K562 (cell line): ENCODE data around the gene UCKL1. TPM values are rescaled to one million over a fixed set of nuclear protein-coding genes. Genes with fewer than 3 reads are reported as not detected.

ENCODE experiments used
- ATAC-seq: fragments of 200-7000 bp; cut with Tn5 transposase; 3 replicates; pipeline ENCODE4 v1.9.1; 2020; ENCODE audit warnings: moderate library complexity
- BruUV-seq: library from RNA; stranded (reverse); fragments of 400-500 nt; replicated peaks from 2 replicates; lab custom pipeline; 2021; lab: Mats Ljungman, UMichigan
- CTCF ChIA-PET: fragments of 300-600 bp; formaldehyde crosslinking; extraction: SDS; loops from one replicate; lab custom pipeline; 2021; ENCODE audit warnings: low intra/inter-chr PET ratio; lab: Yijun Ruan, JAX
- POLR2A ChIA-PET: fragments of 300-600, 350-650 bp; sonication (Branson Sonifier 250); formaldehyde crosslinking; extraction: SDS; loops from one replicate; lab custom pipeline; 2021; ENCODE audit warnings: antibody characterized with exemption, inconsistent platforms; lab: Yijun Ruan, JAX
- DNase-seq, 4 experiments: peaks; one replicate each; pipeline versions ENCODE4 v3.0.0 to v3.0.0-alpha.2; 2011 to 2018; ENCODE audit warnings: low spot score in 3 of 4, mixed read lengths in 3 of 4; ENCODE audit errors: extremely low read depth in 1 of 4
- FAIRE-seq: peaks from 2 replicates; lab custom pipeline; 2011; peaks lifted over from hg19 to GRCh38; lab: Jason Lieb, UNC
- H2AFZ ChIP-seq: 2 replicates; pipeline ENCODE4 v1.6.0; 2011; ENCODE audit warnings: low read depth, low read length, control low read depth, inconsistent platforms
- H3K27ac ChIP-seq: fragments of 200-600 bp; 3 replicates; pipeline ENCODE4 v1.8.0; 2011; ENCODE audit warnings: low read depth, mild to moderate bottlenecking, control low read depth, inconsistent platforms, low read length, moderate library complexity, mixed read lengths; ENCODE audit errors: extremely low read depth
- H3K27me3 ChIP-seq, 2 experiments: fragments of 300-600 bp in 1 of 2; 2 replicates in 1 of 2; 3 replicates in 1 of 2; pipeline versions ENCODE4 v1.6.0 to v1.8.0; 2011; ENCODE audit warnings: inconsistent platforms in 2 of 2, low read length in 2 of 2, mild to moderate bottlenecking in 1 of 2, mixed read lengths in 1 of 2, moderate library complexity in 1 of 2; ENCODE audit not compliant: control insufficient read depth in 2 of 2, insufficient read depth in 2 of 2
- H3K36me3 ChIP-seq: fragments of 300-600 bp; 3 replicates; pipeline ENCODE4 v1.8.0; 2011; ENCODE audit warnings: mild to moderate bottlenecking, low read length, inconsistent platforms; ENCODE audit not compliant: control insufficient read depth, insufficient read depth
- H3K4me1 ChIP-seq, 2 experiments: fragments of 200-600 bp in 1 of 2; replicated peaks in 1 of 2; 2 replicates in 1 of 2; 3 replicates in 1 of 2; pipeline versions ENCODE4 v1.5.1 to v1.8.0; 2011; ENCODE audit warnings: inconsistent platforms in 2 of 2, low read length in 2 of 2, mild to moderate bottlenecking in 1 of 2, mixed read lengths in 1 of 2, moderate library complexity in 1 of 2; ENCODE audit not compliant: control insufficient read depth in 2 of 2, insufficient read depth in 2 of 2
- H3K4me2 ChIP-seq: 2 replicates; pipeline ENCODE4 v1.6.1; 2011; ENCODE audit warnings: low read length, control low read depth, inconsistent platforms, mixed read lengths; ENCODE audit not compliant: insufficient read depth
- H3K4me3 ChIP-seq: fragments of 200-600 bp; sonication (generic), shearing (Covaris generic); 2 replicates; pipeline ENCODE4 v1.5.1; 2016; ENCODE audit warnings: control low read depth, inconsistent platforms
- H3K79me2 ChIP-seq: fragments of 200-600 bp; 3 replicates; pipeline ENCODE4 v1.8.0; 2011; ENCODE audit warnings: low read length, inconsistent platforms; ENCODE audit not compliant: control insufficient read depth, insufficient read depth
- H3K9ac ChIP-seq, 2 experiments: 2 replicates each; pipeline versions ENCODE4 v1.6.0 to v1.6.1; 2011; ENCODE audit warnings: low read depth in 2 of 2, low read length in 2 of 2, control low read depth in 1 of 2, inconsistent platforms in 1 of 2, mild to moderate bottlenecking in 1 of 2, mixed read lengths in 1 of 2; ENCODE audit not compliant: insufficient read depth in 1 of 2
- H3K9me1 ChIP-seq: one replicate; pipeline ENCODE4 v1.6.0; 2011; ENCODE audit warnings: inconsistent platforms, mild to moderate bottlenecking, low read length, moderate library complexity; ENCODE audit not compliant: control insufficient read depth, insufficient read depth
- H3K9me3 ChIP-seq: replicated peaks from 2 replicates; pipeline ENCODE4 v1.5.1; 2011; ENCODE audit warnings: low read depth, low read length, inconsistent platforms; ENCODE audit not compliant: control insufficient read depth, insufficient read depth
- H4K20me1 ChIP-seq: replicated peaks from 2 replicates; pipeline ENCODE4 v1.6.1; 2011; ENCODE audit warnings: low read length, inconsistent platforms, mixed read lengths; ENCODE audit not compliant: control insufficient read depth, insufficient read depth
- BRCA1 ChIP-seq, 2 experiments: fragments of 450-650 bp in 1 of 2; sonication (generic) in 1 of 2; formaldehyde crosslinking in 1 of 2; IDR thresholded peaks; 2 replicates each; pipeline versions ENCODE4 v1.5.0 to v1.6.1; 2017 to 2020; ENCODE audit warnings: mild to moderate bottlenecking in 1 of 2, missing genetic modification reagents in 1 of 2
- PHTF2 ChIP-seq: fragments of 250-450 bp; sonication (Bioruptor Pico); IDR thresholded peaks from 2 replicates; pipeline ENCODE4 v1.5.0; 2021; ENCODE audit warnings: mild to moderate bottlenecking
- RAD51 ChIP-seq: fragments of 450-650 bp; IDR thresholded peaks from 2 replicates; pipeline ENCODE4 v1.7.1; 2016; ENCODE audit warnings: low read depth, mild to moderate bottlenecking, borderline replicate concordance
- TARDBP ChIP-seq: fragments of 450-650 bp; IDR thresholded peaks from 2 replicates; pipeline ENCODE4 v1.6.1; 2016
- ZNF324 ChIP-seq: fragments of 250-450 bp; sonication (Bioruptor Pico); IDR thresholded peaks from 2 replicates; pipeline ENCODE4 v1.4.0; 2020; ENCODE audit warnings: mild to moderate bottlenecking
- ZNF407 ChIP-seq: fragments of 450-650 bp; IDR thresholded peaks from 2 replicates; pipeline ENCODE4 v1.6.1; 2016; ENCODE audit warnings: low read depth
- ZNF780A ChIP-seq: fragments of 250-450 bp; sonication (Bioruptor Pico); IDR thresholded peaks from 2 replicates; pipeline ENCODE4 v1.5.0; 2021; ENCODE audit warnings: mild to moderate bottlenecking
- WGBS: fragments of 100-300 bp; shearing (Covaris generic); methylation state at CpG from one replicate; pipeline ENCODE4 v1.1.6; 2016; ENCODE audit warnings: low coverage, mixed read lengths; ENCODE audit not compliant: insufficient coverage; ENCODE audit errors: missing lambda C conversion rate; 5-methylcytosine and 5-hydroxymethylcytosine counted together
- in situ Hi-C: fragments of 300-500 bp; cut with MboI; formaldehyde crosslinking; loops from 4 replicates; pipeline ENCODE4 v1.15.0; 2018; ENCODE audit warnings: inconsistent platforms, mixed read lengths
- intact Hi-C: fragments of 100-400 bp; cut with micrococcal nuclease; formaldehyde crosslinking; loops from 2 replicates; pipeline ENCODE4 v1.14.2; 2022
- polyA plus RNA-seq, 8 experiments: library from polyadenylated mRNA; depleted of rRNA in 4 of 8; stranded (reverse) in 5 of 8; unstranded in 3 of 8; fragments of >200 nt; fragmentation: Nextera tagmentation in 2 of 8; fragmentation: Illumina TruSeq in 1 of 8; extraction: Ambion mirVana in 2 of 8; extraction: Trizol in 1 of 8; gene quantifications; 2 replicates each; pipeline versions ENCODE4 v1.2.1 to v1.2.3, GENCODE V29; 2011 to 2014; ENCODE audit warnings: inconsistent platforms in 1 of 8, missing spikeins in 1 of 8
- total RNA-seq, 7 experiments: library from RNA; depleted of rRNA in 6 of 7; stranded (reverse); fragments of >200 nt in 6 of 7; fragmentation: Illumina TruSeq in 2 of 7; extraction: Trizol in 2 of 7; gene quantifications; 2 replicates each; pipeline versions ENCODE4 v1.2.1 to v1.2.3, GENCODE V29; 2011 to 2021; ENCODE audit warnings: low replicate concordance in 1 of 7
- TF ChIP-seq, protein P1 (sequence below): IDR thresholded peaks from 2 replicates; pipeline ENCODE4 v1.6.1; 2011; ENCODE audit not compliant: insufficient read length; ENCODE audit errors: extremely low read depth
- TF ChIP-seq, protein P2 (sequence below): sonication (generic); formaldehyde crosslinking; IDR thresholded peaks from 2 replicates; pipeline ENCODE4 v1.8.0; 2022; ENCODE audit warnings: mild to moderate bottlenecking, missing genetic modification reagents, borderline replicate concordance

UCKL1 gene
- total and polyA plus RNA-seq, 9 of the 15 experiments (the other 6 are each of a cell fraction or from before 2014, with no cell fraction given), result 3.1 to 52.8 (median 24.2) TPM

- TF ChIP-seq ZNF407 (no peak), ZNF324 (CRISPR knock-in tag) (no peak)
Observed at GRCh38 chr20:63926298-63926697, 29.9 kb downstream of the UCKL1 start (continued).

GRCh38 chr20:63924241-63924640 is 32.0 kb downstream of the UCKL1 start:
- CTCF ChIA-PET, result no interaction called here
- in situ Hi-C loops, result no loop called here
- Histone ChIP-seq H3K4me1 (peaks cover 0 to 8% of the 10 kb centered on the region in 2 experiments; a peak in 2 of 5 replicates), H3K4me2 (no peak overlapping the region), H3K9me3 (no peaks in the 10 kb centered on the region), H3K79me2 (peaks cover 23% of the 10 kb centered on the region), H3K27me3 (no peaks in the 10 kb centered on the region), H3K9me1 (no peaks in the 10 kb centered on the region), H4K20me1 (0 out of 2 replicates have a peak, but pooled peaks cover 4% of the 10 kb centered on the region), H3K27ac (no peak overlapping the region), H3K36me3 (peaks cover 40% of the 10 kb centered on the region; the same call in 2 of the 3 replicates), H3K4me3 (no peak overlapping the region), H2AFZ (no peak overlapping the region), H3K9ac (no peak overlapping the region; a peak in 1 of 4 replicates)
- DNase-seq, result no peak
- intact Hi-C loops, result no loop called here
- 59% methylated on average over 8 of the region's 9 CpGs for WGBS
- ATAC-seq, result no peak
- BruUV-seq, result no TSS peak
- no peak for FAIRE-seq
- POLR2A ChIA-PET, result interaction anchor here (0.8 to 1.0 kb wide), 2 partner anchors 9 to 13 kb away, joined by 3 read pairs; no protein-coding TSS in a partner anchor
- TF ChIP-seq, protein P1, sequence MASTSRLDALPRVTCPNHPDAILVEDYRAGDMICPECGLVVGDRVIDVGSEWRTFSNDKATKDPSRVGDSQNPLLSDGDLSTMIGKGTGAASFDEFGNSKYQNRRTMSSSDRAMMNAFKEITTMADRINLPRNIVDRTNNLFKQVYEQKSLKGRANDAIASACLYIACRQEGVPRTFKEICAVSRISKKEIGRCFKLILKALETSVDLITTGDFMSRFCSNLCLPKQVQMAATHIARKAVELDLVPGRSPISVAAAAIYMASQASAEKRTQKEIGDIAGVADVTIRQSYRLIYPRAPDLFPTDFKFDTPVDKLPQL, result no peak
- TF ChIP-seq, protein P2, sequence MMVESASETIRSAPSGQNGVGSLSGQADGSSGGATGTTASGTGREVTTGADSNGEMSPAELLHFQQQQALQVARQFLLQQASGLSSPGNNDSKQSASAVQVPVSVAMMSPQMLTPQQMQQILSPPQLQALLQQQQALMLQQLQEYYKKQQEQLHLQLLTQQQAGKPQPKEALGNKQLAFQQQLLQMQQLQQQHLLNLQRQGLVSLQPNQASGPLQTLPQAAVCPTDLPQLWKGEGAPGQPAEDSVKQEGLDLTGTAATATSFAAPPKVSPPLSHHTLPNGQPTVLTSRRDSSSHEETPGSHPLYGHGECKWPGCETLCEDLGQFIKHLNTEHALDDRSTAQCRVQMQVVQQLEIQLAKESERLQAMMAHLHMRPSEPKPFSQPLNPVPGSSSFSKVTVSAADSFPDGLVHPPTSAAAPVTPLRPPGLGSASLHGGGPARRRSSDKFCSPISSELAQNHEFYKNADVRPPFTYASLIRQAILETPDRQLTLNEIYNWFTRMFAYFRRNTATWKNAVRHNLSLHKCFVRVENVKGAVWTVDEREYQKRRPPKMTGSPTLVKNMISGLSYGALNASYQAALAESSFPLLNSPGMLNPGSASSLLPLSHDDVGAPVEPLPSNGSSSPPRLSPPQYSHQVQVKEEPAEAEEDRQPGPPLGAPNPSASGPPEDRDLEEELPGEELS (CRISPR knock-in tag), result no peak
- TF ChIP-seq ZNF780A (CRISPR knock-in tag) (no peak), BRCA1 (IDR thresholded peaks at IDR 0.05) (no peak), BRCA1 (CRISPR knock-in tag; IDR thresholded peaks at IDR 0.05) (no peak), PHTF2 (CRISPR knock-in tag) (no peak), TARDBP (no peak), RAD51 (no peak)
